ENCODE results near the gene SEMA4G.

DNA sequence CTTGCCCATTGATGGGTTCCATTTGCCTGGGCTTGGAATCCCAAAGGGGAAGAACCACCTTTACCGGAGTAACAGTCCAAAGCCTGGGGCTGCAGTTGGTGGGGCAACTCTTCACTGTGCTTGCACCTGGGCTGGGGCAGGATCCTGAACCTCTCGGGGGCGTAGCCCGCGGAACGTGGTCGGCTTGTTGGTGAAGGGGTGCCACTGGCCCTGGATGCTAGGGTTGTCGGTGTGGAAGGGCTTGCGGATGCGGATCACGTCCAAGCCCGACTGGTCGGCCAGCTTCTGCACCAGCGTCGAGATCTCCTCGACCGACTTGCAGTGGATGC lies 17.3 kb downstream of the SEMA4G start:
- TF ChIP-seq CTBP1 (IDR thresholded peaks at IDR 0.05; ENCODE audit: borderline replicate concordance) (no peak), HDGF (IDR thresholded peaks at IDR 0.05; ENCODE audit: borderline replicate concordance) (no peak), ZNF384 (IDR thresholded peaks at IDR 0.05) (no peak), L3MBTL2 (conservative IDR thresholded peaks at IDR 0.05) (no peak), SUZ12 (IDR thresholded peaks at IDR 0.05) (no peak), FOXM1 (IDR thresholded peaks at IDR 0.05; ENCODE audit: borderline replicate concordance) (no peak), TARDBP (IDR thresholded peaks at IDR 0.05) (no peak), FOXA1 (IDR thresholded peaks at IDR 0.05) (no peak), SP1 (IDR thresholded peaks at IDR 0.05) (no peak), BHLHE40 (IDR thresholded peaks at IDR 0.05; ENCODE audit: borderline replicate concordance) (no peak), ELF4 (IDR thresholded peaks at IDR 0.05) (no peak)
- TF ChIP-seq, protein P1, sequence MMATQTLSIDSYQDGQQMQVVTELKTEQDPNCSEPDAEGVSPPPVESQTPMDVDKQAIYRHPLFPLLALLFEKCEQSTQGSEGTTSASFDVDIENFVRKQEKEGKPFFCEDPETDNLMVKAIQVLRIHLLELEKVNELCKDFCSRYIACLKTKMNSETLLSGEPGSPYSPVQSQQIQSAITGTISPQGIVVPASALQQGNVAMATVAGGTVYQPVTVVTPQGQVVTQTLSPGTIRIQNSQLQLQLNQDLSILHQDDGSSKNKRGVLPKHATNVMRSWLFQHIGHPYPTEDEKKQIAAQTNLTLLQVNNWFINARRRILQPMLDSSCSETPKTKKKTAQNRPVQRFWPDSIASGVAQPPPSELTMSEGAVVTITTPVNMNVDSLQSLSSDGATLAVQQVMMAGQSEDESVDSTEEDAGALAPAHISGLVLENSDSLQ (IDR thresholded peaks at IDR 0.05): no peak
